ENCODE data around the gene IL17A.
A peak's percentile ranks its signal among the peaks of the same experiment; 100 is the strongest.

Gene IL17A

DNA sequence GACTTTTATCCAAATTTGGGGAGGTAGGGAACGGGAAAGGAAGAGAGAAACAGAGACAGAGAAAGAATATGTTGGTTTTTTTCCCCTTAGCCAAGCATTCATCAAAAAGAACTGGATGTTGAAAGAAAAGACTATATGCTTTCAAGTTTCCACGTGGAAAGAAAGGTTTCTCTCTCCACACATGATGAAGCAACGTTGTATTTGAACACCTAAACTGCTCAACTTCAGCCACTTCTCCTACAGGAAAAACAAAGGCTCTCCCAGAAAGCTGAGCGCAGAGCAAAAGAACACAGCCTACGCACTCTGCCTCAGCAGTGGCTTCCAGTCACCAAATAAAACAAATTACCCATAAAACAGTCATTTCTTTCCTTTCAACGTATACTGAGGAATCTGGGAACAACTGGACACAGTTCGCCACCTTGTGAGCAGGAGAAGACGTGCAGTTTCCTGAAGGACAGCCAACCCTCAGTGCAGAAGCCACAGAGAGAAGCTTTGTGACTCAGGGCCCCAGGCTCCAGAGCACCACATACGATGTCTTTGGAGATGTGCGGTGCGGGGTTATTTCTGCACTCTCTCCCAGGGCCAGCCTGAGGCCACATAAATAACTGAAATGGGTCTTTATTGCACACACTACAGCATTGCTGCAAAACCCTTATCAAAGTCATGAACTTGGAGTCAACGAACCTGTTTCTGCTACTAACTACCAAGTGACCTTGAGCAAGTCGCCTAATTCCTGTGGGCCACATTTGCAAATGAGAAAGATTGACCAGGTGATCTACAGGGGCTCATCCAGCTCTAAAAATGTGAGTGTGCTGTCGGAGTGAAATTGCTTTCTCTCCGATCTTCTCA, 48.0 kb downstream of the IL17A start:
- Histone ChIP-seq H3K27me3 (ENCODE audit: insufficient read depth, poor library complexity, severe bottlenecking) (peaks cover 3% of the 10 kb centered on the region), H3K4me3 (ENCODE audit: severe bottlenecking) (no peak overlapping the region), H3K9me3 (ENCODE audit: severe bottlenecking) (no peaks in the 10 kb centered on the region), H3K4me1 (ENCODE audit: insufficient read depth, poor library complexity, severe bottlenecking) (no peaks in the 10 kb centered on the region), H3K36me3 (ENCODE audit: low read depth) (no peaks in the 10 kb centered on the region), H3K27ac (ENCODE audit: poor library complexity, severe bottlenecking) (no peak overlapping the region)
- TF ChIP-seq, protein P1, sequence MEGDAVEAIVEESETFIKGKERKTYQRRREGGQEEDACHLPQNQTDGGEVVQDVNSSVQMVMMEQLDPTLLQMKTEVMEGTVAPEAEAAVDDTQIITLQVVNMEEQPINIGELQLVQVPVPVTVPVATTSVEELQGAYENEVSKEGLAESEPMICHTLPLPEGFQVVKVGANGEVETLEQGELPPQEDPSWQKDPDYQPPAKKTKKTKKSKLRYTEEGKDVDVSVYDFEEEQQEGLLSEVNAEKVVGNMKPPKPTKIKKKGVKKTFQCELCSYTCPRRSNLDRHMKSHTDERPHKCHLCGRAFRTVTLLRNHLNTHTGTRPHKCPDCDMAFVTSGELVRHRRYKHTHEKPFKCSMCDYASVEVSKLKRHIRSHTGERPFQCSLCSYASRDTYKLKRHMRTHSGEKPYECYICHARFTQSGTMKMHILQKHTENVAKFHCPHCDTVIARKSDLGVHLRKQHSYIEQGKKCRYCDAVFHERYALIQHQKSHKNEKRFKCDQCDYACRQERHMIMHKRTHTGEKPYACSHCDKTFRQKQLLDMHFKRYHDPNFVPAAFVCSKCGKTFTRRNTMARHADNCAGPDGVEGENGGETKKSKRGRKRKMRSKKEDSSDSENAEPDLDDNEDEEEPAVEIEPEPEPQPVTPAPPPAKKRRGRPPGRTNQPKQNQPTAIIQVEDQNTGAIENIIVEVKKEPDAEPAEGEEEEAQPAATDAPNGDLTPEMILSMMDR (IDR thresholded peaks at IDR 0.05; ENCODE audit: poor library complexity, severe bottlenecking), result peak; percentile 79
- peak; percentile 99 for ATAC-seq (ENCODE audit: low read depth)
- DNase-seq (ENCODE audit: low spot score), result no peak
